Measurements from ENCODE around the gene OSGEP. TPM values are rescaled to one million over a fixed set of nuclear protein-coding genes. Genes with fewer than 3 reads are reported as not detected.

OSGEP gene
- 10 to 100 TPM; 58.5 to 59.8 TPM for total RNA-seq

- peak within 1 kb of the TSS; percentile 3 for H3K4me3 Mint-ChIP-seq
- ChIA-PET CTCF (interaction anchor here (0.9 to 1.9 kb wide), 6 partner anchors 13 to 112 kb away, joined by 3 to 9 read pairs (median 4); partner anchors contain the start of gene PARP2), POLR2A (interaction anchor here (0.5 to 2.1 kb wide), 4 partner anchors 15 to 112 kb away, joined by 3 to 10 read pairs (median 4); partner anchors contain the start of genes PARP2 and TEP1)
- peaks cover 33% of the 10 kb centered on the region for H3K36me3 Mint-ChIP-seq (ENCODE audit: low read depth)
- H3K27me3 Mint-ChIP-seq: no peaks in the 10 kb centered on the region
- DNase-seq: peak; percentile 99
- H3K9me3 Mint-ChIP-seq: no peaks in the 10 kb centered on the region
- no peak within 1 kb of the TSS for H3K27ac Mint-ChIP-seq
- peaks cover 24% of the 10 kb centered on the region for H3K4me1 Mint-ChIP-seq
Measured at GRCh38 chr14:20454516-20455354, at the start of gene OSGEP, which contains the start of gene APEX1. Gene OSGEP (minus strand): TSS chr14:20454812. CDS start chr14:20454683, 129 bp downstream. Gene APEX1 (plus strand): TSS chr14:20455226. CDS start chr14:20455646, 420 bp downstream.

GRCh38 chr14:20503898-20504297 lies 49.3 kb upstream of the OSGEP start:
- peaks cover 1% of the 10 kb centered on the region for H3K27me3 Mint-ChIP-seq
- CTCF ChIA-PET: no interaction called here
- no peak overlapping the region for H3K27ac Mint-ChIP-seq
- H3K36me3 Mint-ChIP-seq (ENCODE audit: low read depth): no peaks in the 10 kb centered on the region
- H3K9me3 Mint-ChIP-seq: no peaks in the 10 kb centered on the region
- H3K4me1 Mint-ChIP-seq: peaks cover 3% of the 10 kb centered on the region
- no peak overlapping the region for H3K4me3 Mint-ChIP-seq
- no peak for DNase-seq
- POLR2A ChIA-PET: no interaction called here

DNA sequence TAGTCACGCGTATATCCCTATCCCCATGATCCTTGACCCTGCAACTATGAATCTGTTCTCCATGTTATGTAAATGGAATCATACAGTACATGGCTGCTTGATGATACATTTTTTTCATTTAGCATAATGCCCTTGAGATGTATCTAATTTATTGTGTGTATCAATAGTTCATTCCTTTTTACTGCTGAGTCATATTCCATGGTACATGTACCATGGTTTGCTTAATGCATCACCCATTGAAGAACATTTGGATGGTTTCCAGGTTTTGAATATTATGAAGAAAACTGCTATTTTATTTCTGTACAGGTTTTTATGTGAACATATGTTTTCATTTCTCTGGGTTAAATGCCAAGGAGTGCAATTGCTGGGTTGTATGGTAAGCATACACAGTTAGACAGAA lies 46.7 kb upstream of the OSGEP start:
- H3K4me3 Mint-ChIP-seq: no peak overlapping the region

DNA sequence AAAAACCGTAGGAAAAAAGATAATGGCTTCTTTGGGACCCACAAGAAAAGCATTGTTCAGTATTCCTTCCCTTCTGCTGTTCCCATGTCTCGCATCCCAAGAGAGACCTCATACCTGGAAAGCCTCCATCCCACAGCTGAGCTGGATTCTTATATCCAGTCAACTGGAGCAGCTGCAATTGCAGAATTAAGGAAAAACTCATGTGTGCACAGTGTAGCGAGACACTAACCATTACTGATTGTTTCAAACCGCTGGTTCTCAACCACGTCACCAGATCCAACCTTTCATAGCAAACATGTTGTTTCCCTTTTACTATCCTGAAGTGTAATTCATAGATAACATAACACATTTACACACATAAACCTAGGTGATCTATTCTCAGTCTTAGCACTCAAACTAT lies 45.3 kb upstream of the OSGEP start:
- CTCF ChIA-PET: no interaction called here
- H3K4me1 Mint-ChIP-seq: peaks cover 18% of the 10 kb centered on the region
- POLR2A ChIA-PET: no interaction called here

More for the DNA sequence above, 46.7 kb upstream of the OSGEP start:
- DNase-seq: no peak
- Mint-ChIP-seq H3K36me3 (ENCODE audit: low read depth) (no peaks in the 10 kb centered on the region), H3K27me3 (peaks cover 1% of the 10 kb centered on the region), H3K4me1 (peaks cover 6% of the 10 kb centered on the region), H3K27ac (no peak overlapping the region), H3K9me3 (no peaks in the 10 kb centered on the region)
- CTCF ChIA-PET: no interaction called here
- POLR2A ChIA-PET: no interaction called here

DNA sequence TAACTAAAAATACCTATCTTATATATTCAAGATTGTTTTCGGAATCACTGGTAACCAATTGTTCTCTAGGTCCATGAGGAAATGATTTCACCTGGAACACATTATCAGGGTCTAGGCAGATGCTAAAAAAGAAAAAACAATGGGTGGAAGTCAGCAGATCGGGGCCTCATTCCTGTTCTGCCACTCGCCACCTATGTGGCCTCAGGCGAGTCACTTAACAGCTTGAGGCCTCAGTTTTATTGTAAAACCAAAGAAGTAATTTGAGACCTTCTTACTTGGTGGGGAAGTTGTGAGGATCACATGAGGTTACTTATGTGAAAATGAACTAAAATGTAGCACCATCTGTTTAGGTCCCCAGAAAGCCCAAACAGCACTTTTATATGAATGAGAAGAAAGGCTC lies 44.5 kb upstream of the OSGEP start:
- Mint-ChIP-seq H3K9me3 (peaks cover 2% of the 10 kb centered on the region), H3K36me3 (ENCODE audit: low read depth) (no peaks in the 10 kb centered on the region), H3K27ac (no peak overlapping the region), H3K27me3 (peaks cover 1% of the 10 kb centered on the region), H3K4me1 (peaks cover 21% of the 10 kb centered on the region), H3K4me3 (no peak overlapping the region)
- CTCF ChIA-PET: no interaction called here
- POLR2A ChIA-PET: no interaction called here
- no peak for DNase-seq

More for the DNA sequence above, 45.3 kb upstream of the OSGEP start:
- Mint-ChIP-seq H3K36me3 (ENCODE audit: low read depth) (no peaks in the 10 kb centered on the region), H3K4me3 (no peak overlapping the region), H3K9me3 (peaks cover 2% of the 10 kb centered on the region), H3K27me3 (peaks cover 1% of the 10 kb centered on the region), H3K27ac (no peak overlapping the region)
- no peak for DNase-seq

DNA sequence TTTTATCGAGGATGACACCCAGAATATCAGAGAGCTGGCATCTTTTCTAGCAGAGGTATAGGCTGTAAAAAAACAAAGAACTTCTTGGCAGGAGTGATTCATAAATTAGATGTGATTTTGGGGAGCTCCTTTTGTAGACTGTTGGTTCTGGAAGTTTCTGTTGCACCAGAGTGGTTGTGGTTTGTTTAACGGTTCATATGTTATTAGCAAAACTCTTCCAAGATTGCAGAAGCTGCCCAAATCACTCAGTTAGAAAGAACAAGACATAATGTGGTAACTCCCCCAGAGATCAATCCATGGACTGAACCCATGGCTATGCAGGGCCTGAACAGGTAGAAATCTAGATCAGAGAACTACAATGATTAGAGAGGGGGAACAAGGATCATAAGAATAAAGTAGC lies 44.0 kb upstream of the OSGEP start:
- no peak overlapping the region for H3K27ac Mint-ChIP-seq
- CTCF ChIA-PET: no interaction called here
- no peak for DNase-seq
- no peaks in the 10 kb centered on the region for H3K36me3 Mint-ChIP-seq (ENCODE audit: low read depth)
- H3K27me3 Mint-ChIP-seq: peaks cover 1% of the 10 kb centered on the region
- POLR2A ChIA-PET: no interaction called here
- peaks cover 20% of the 10 kb centered on the region for H3K4me1 Mint-ChIP-seq
- peaks cover 2% of the 10 kb centered on the region for H3K9me3 Mint-ChIP-seq
- no peak overlapping the region for H3K4me3 Mint-ChIP-seq

DNA sequence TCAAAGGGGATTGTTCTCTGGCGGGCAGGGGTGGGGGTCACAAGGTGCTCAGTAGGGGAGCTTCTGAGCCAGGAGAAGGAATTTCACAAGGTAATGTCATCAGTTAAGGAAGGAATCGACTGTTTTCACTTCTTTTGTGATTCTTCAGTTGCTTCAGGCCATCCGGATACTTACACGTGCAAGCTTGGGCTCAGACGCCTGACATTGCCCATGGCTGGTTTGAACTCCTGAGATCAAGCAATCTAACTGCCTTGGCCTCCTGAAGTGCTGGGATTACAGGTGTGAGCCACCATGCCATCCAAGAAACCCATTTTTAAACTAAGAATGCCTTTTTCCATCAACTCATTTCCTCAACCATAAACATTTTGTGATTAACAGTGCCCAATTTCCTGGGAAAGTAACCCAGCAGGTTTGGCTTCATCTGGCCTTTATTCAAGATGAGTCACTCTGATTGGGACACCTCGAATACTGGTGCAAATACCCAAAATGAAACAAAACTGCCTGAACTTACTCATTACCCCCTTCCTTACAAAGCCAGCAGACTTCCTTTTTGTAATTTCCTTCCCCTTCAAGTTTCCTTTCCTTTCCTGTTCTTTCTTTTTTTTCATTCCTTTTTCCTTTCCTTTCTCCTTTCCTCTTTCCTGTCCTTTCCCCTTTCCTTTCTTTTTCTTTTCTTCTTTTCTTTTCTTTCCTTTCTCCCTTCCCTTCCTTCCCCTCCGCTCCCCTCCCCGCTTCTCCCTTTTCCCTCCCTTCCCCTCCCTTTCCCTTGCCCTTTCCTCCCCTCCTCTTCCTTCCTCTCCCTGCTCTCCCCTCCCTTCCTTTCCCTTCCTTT lies 40.5 kb upstream of the OSGEP start:
- Mint-ChIP-seq H3K4me3 (no peak overlapping the region), H3K27me3 (no peaks in the 10 kb centered on the region), H3K9me3 (peaks cover 5% of the 10 kb centered on the region), H3K4me1 (peaks cover 44% of the 10 kb centered on the region), H3K27ac (no peak overlapping the region), H3K36me3 (ENCODE audit: low read depth) (peaks cover 2% of the 10 kb centered on the region)
- POLR2A ChIA-PET: no interaction called here
- CTCF ChIA-PET: interaction anchor here (0.7 to 1.1 kb wide), 2 partner anchors 25 to 34 kb away, joined by 3 read pairs; partner anchors contain the start of gene PIP4P1
- no peak for DNase-seq

DNA sequence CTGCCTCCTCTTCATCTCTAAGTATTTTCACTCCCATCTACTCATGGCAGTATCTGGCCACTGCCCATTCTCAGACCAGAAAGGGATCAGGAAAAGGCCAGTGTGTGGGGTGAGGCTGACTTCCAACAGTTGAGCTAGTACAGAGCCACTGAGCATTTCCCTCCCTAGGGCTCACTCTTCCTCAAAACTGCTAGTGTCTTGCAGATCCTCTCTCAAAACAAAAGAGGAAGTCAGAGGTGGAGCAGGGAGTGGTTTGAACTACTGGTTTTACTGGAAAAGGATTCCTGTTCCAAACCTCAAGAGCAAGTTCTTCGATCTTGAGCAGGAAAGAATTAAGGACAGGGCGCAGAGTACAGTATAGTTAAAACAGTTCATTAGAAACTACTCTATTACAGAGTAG lies 39.0 kb upstream of the OSGEP start:
- H3K27me3 Mint-ChIP-seq: no peaks in the 10 kb centered on the region
- peaks cover 56% of the 10 kb centered on the region for H3K4me1 Mint-ChIP-seq
- ChIA-PET CTCF (no interaction called here), POLR2A (no interaction called here)
- no peak overlapping the region for H3K4me3 Mint-ChIP-seq
- peak overlapping the region; percentile 70 for H3K27ac Mint-ChIP-seq
- H3K9me3 Mint-ChIP-seq: peaks cover 5% of the 10 kb centered on the region
- no peak for DNase-seq
- peaks cover 4% of the 10 kb centered on the region for H3K36me3 Mint-ChIP-seq (ENCODE audit: low read depth)

- ChIA-PET POLR2A (no interaction called here), CTCF (interaction anchor here (0.5 kb wide), 1 partner anchor 38 kb away, joined by 3 read pairs; no protein-coding TSS in a partner anchor)
- Mint-ChIP-seq H3K27me3 (no peaks in the 10 kb centered on the region), H3K9me3 (peaks cover 5% of the 10 kb centered on the region), H3K36me3 (ENCODE audit: low read depth) (peaks cover 4% of the 10 kb centered on the region), H3K4me3 (no peak overlapping the region), H3K4me1 (peaks cover 63% of the 10 kb centered on the region), H3K27ac (no peak overlapping the region)
- no peak for DNase-seq
Measured at GRCh38 chr14:20492486-20492885, 37.9 kb upstream of the OSGEP start.

GRCh38 chr14:20490563-20490962 lies 36.0 kb upstream of the OSGEP start:
- POLR2A ChIA-PET: no interaction called here
- CTCF ChIA-PET: interaction anchor here (0.7 to 1.1 kb wide), 3 partner anchors 12 to 19 kb away, joined by 3 read pairs; no protein-coding TSS in a partner anchor
- H3K27ac Mint-ChIP-seq: peak overlapping the region; percentile 93
- H3K4me1 Mint-ChIP-seq: peaks cover 69% of the 10 kb centered on the region
- peaks cover 4% of the 10 kb centered on the region for H3K36me3 Mint-ChIP-seq (ENCODE audit: low read depth)
- no peak overlapping the region for H3K4me3 Mint-ChIP-seq
- H3K9me3 Mint-ChIP-seq: peaks cover 5% of the 10 kb centered on the region
- no peak for DNase-seq
- no peaks in the 10 kb centered on the region for H3K27me3 Mint-ChIP-seq

DNA sequence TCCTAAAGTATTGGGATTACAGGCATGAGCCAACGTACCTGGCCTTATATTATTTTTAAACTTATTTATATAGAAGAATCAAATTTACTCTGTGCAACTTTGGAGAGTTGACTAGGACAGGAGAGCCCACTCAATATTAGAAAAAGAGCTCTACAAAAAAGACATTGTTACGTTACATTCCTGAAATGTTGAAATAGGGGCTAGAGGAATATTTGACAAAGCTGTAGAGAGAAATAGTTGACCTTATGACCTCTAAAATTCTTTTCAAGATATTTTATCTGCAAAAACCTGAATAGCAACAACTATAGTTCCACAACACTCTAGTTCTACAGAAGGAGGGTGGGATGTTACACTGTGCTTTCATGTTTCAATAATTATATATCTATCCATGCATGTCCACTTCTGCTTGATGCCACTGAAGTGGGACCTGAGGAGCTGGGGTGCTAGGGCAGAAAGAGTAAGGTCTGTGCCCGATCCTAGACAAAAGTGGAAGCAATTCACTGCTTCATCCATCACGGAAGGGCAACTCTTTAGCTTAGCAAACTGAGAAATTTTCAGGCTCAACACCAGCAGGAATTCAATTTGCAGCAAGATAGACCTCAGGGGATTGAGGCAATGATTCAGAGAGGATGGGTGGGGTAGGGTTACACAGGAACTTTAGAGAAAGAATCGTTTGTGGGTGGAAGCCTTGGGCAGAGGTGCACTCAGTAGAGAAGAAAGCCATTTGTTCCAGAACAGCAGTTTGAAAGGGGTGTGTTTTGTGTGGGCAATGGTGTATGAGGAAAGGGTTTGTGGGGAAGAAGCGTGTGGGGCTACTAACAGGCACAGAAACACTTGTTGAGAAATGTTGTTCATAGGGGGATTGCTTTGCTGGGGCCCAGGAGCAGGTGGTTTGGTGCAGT lies 34.7 kb upstream of the OSGEP start:
- H3K4me3 Mint-ChIP-seq: peak overlapping the region; percentile 46
- H3K9me3 Mint-ChIP-seq: peaks cover 2% of the 10 kb centered on the region
- ChIA-PET CTCF (interaction anchor here (1.1 kb wide), 1 partner anchor 13 kb away, joined by 3 read pairs; no protein-coding TSS in a partner anchor), POLR2A (interaction anchor here (0.6 kb wide), 2 partner anchors 9 to 146 kb away, joined by 3 to 5 read pairs; partner anchors contain the start of gene PARP2)
- H3K27me3 Mint-ChIP-seq: no peaks in the 10 kb centered on the region
- DNase-seq: peak; percentile 47
- peaks cover 63% of the 10 kb centered on the region for H3K4me1 Mint-ChIP-seq
- peaks cover 4% of the 10 kb centered on the region for H3K36me3 Mint-ChIP-seq (ENCODE audit: low read depth)
- peak overlapping the region; percentile 93 for H3K27ac Mint-ChIP-seq

- Mint-ChIP-seq H3K4me3 (no peak overlapping the region), H3K36me3 (ENCODE audit: low read depth) (peaks cover 4% of the 10 kb centered on the region), H3K27me3 (no peaks in the 10 kb centered on the region), H3K4me1 (peaks cover 55% of the 10 kb centered on the region), H3K27ac (peak overlapping the region; percentile 27), H3K9me3 (peaks cover 2% of the 10 kb centered on the region)
- ChIA-PET POLR2A (interaction anchor here (0.5 kb wide), 1 partner anchor 70 kb away, joined by 3 read pairs; no protein-coding TSS in a partner anchor), CTCF (interaction anchor here (1.0 to 1.6 kb wide), 2 partner anchors 62 to 73 kb away, joined by 3 to 4 read pairs; no protein-coding TSS in a partner anchor)
- no peak for DNase-seq
Measured at GRCh38 chr14:20487396-20487725, 32.7 kb upstream of the OSGEP start.

Data from activated CD4-positive, alpha-beta T cell treated with anti-CD3 and anti-CD28 coated beads, Interleukin-2, amount 10 ng/mL, durations not matched to agents 7 days and 5 days (primary cell).